GM12878 (cell line): ENCODE data around the gene NMRK2. TPM values are rescaled to one million over a fixed set of nuclear protein-coding genes. Genes with fewer than 3 reads are reported as not detected.

Source experiments
- ATAC-seq: fragments of 200-7000 bp; cut with Tn5 transposase; 3 replicates; pipeline ENCODE4 v1.9.1; 2020; ENCODE audit warnings: mild to moderate bottlenecking, moderate library complexity
- BruUV-seq: library from RNA; stranded (reverse); fragments of 400-500 nt; replicated peaks from 2 replicates; lab custom pipeline; 2021; lab: Mats Ljungman, UMichigan
- CTCF ChIA-PET: fragments of 300-600 bp; sonication (Branson Sonifier 250); formaldehyde crosslinking; extraction: SDS; loops from one replicate; lab custom pipeline; 2021; ENCODE audit warnings: inconsistent platforms; lab: Yijun Ruan, JAX
- POLR2A ChIA-PET: fragments of 350-600 bp; formaldehyde crosslinking; extraction: SDS; loops from one replicate; lab custom pipeline; 2021; ENCODE audit warnings: inconsistent platforms; lab: Charles Lee
- RAD21 ChIA-PET: fragments of 300-600 bp; sonication (Branson Sonifier 250); formaldehyde crosslinking; loops from one replicate; lab custom pipeline; 2023; ENCODE audit warnings: antibody characterized with exemption; ENCODE audit not compliant: unreplicated experiment; lab: Charles Lee
- SMC1A ChIA-PET: fragments of 300-600 bp; sonication (Branson Sonifier 250); formaldehyde crosslinking; loops from one replicate; lab custom pipeline; 2023; ENCODE audit not compliant: unreplicated experiment, uncharacterized antibody; lab: Charles Lee
- DNase-seq: peaks from one replicate; pipeline ENCODE4 v3.0.0-alpha.2; 2011; ENCODE audit warnings: low read depth, low spot score
- FAIRE-seq: peaks from 3 replicates; lab custom pipeline; 2011; peaks lifted over from hg19 to GRCh38; lab: Jason Lieb, UNC
- H2AFZ ChIP-seq: 2 replicates; pipeline ENCODE4 v1.6.0; 2011; ENCODE audit warnings: low read depth, low read length, control low read depth; ENCODE audit not compliant: control insufficient read depth
- H3K27ac ChIP-seq: 2 replicates; pipeline ENCODE4 v1.5.1; 2011; ENCODE audit warnings: control low read depth; ENCODE audit not compliant: control insufficient read depth, insufficient read depth
- H3K27me3 ChIP-seq, 2 experiments: replicated peaks in 1 of 2; 2 replicates each; pipeline versions ENCODE4 v1.6.0 to v1.6.1; 2011; ENCODE audit warnings: low read length in 1 of 2; ENCODE audit not compliant: control insufficient read depth in 2 of 2, insufficient read depth in 2 of 2
- H3K36me3 ChIP-seq, 2 experiments: 2 replicates each; pipeline ENCODE4 v1.5.1; 2011; ENCODE audit warnings: low read length in 1 of 2; ENCODE audit not compliant: control insufficient read depth in 2 of 2, insufficient read depth in 2 of 2
- H3K4me1 ChIP-seq: 2 replicates; pipeline ENCODE4 v1.6.1; 2011; ENCODE audit warnings: mild to moderate bottlenecking, low read length, moderate library complexity, mixed read lengths; ENCODE audit not compliant: control insufficient read depth, insufficient read depth
- H3K4me2 ChIP-seq: 2 replicates; pipeline ENCODE4 v1.6.0; 2011; ENCODE audit warnings: control low read depth; ENCODE audit not compliant: control insufficient read depth, insufficient read depth
- H3K4me3 ChIP-seq: fragments of 200-600 bp; sonication (generic); 2 replicates; pipeline ENCODE4 v1.5.1; 2016
- H3K79me2 ChIP-seq: 2 replicates; pipeline ENCODE4 v1.6.0; 2011; ENCODE audit warnings: low read length; ENCODE audit not compliant: control insufficient read depth, insufficient read depth
- H3K9ac ChIP-seq: 2 replicates; pipeline ENCODE4 v1.8.0; 2011; ENCODE audit warnings: low read length, control low read depth, mixed read lengths; ENCODE audit not compliant: control insufficient read depth, insufficient read depth
- H3K9me3 ChIP-seq: replicated peaks from 3 replicates; pipeline ENCODE4 v1.5.1; 2011; ENCODE audit warnings: mild to moderate bottlenecking, low read length; ENCODE audit not compliant: control insufficient read depth, insufficient read depth
- H4K20me1 ChIP-seq: 2 replicates; pipeline ENCODE4 v1.6.0; 2011; ENCODE audit not compliant: control insufficient read depth, insufficient read depth
- ATF7 ChIP-seq: fragments of 450-650 bp; IDR thresholded peaks from 2 replicates; pipeline ENCODE4 v1.6.1; 2016; ENCODE audit warnings: low read depth, mild to moderate bottlenecking
- CBFB ChIP-seq: IDR thresholded peaks from 2 replicates; pipeline ENCODE4 v1.6.1; 2016; ENCODE audit warnings: antibody characterized with exemption, low read depth
- IKZF1 ChIP-seq: fragments of 450-650 bp; conservative IDR thresholded peaks from 2 replicates; pipeline ENCODE4 v1.6.1; 2017; ENCODE audit warnings: antibody characterized with exemption, mild to moderate bottlenecking
- POU2F2 ChIP-seq: IDR thresholded peaks from 3 replicates; pipeline ENCODE4 v1.6.1; 2011; ENCODE audit warnings: low read depth, mild to moderate bottlenecking, low read length, borderline replicate concordance
- SRF ChIP-seq, 2 experiments: IDR thresholded peaks; 2 replicates each; pipeline ENCODE4 v1.6.1; 2011; ENCODE audit warnings: low read depth in 2 of 2, low read length in 2 of 2, mild to moderate bottlenecking in 1 of 2, moderate library complexity in 1 of 2
- WGBS: methylation state at CpG from one replicate; pipeline ENCODE4 v1.1.6; 2016; ENCODE audit warnings: low lambda C conversion rate; ENCODE audit not compliant: insufficient replicate concordance, insufficient coverage; ENCODE audit errors: missing lambda C conversion rate; 5-methylcytosine and 5-hydroxymethylcytosine counted together
- in situ Hi-C: fragments of 300-500 bp; cut with MboI; formaldehyde crosslinking; loops from 9 replicates; pipeline ENCODE4 v1.14.3; 2018; ENCODE audit warnings: mixed read lengths
- intact Hi-C: fragments of 100-400 bp; cut with micrococcal nuclease; formaldehyde crosslinking; loops from one replicate; pipeline ENCODE4 v1.14.2; 2022; ENCODE audit not compliant: unreplicated experiment
- polyA plus RNA-seq, 11 experiments: library from polyadenylated mRNA; depleted of rRNA in 4 of 11; unstranded in 6 of 11; stranded (reverse) in 5 of 11; fragments of >200 nt; fragmentation: Nextera tagmentation in 4 of 11; fragmentation: Illumina TruSeq in 1 of 11; extraction: Ambion mirVana in 4 of 11; extraction: Trizol in 1 of 11; gene quantifications; 1 replicate in 1 of 11; 2 replicates in 10 of 11; pipeline versions ENCODE4 v1.2.1 to v1.2.3, GENCODE V29; 2011 to 2016; ENCODE audit warnings: inconsistent platforms in 2 of 11, missing spikeins in 2 of 11, low read depth in 1 of 11
- total RNA-seq, 4 experiments: library from RNA; depleted of rRNA in 3 of 4; stranded (reverse); fragments of >200 nt in 3 of 4; fragmentation: Illumina TruSeq in 1 of 4; extraction: Trizol in 1 of 4; gene quantifications; 2 replicates each; pipeline versions ENCODE4 v1.2.1 to v1.2.3, GENCODE V29; 2013 to 2021
- TF ChIP-seq, protein P1 (sequence below): fragments of 450-650 bp; IDR thresholded peaks from 2 replicates; pipeline ENCODE4 v1.6.1; 2017; ENCODE audit warnings: borderline replicate concordance

The NMRK2 gene
- total and polyA plus RNA-seq, 10 of the 15 experiments (the other 5 are each of a cell fraction or from before 2014, with no cell fraction given): 0.14 to 0.15 TPM; not detected in 8

DNA sequence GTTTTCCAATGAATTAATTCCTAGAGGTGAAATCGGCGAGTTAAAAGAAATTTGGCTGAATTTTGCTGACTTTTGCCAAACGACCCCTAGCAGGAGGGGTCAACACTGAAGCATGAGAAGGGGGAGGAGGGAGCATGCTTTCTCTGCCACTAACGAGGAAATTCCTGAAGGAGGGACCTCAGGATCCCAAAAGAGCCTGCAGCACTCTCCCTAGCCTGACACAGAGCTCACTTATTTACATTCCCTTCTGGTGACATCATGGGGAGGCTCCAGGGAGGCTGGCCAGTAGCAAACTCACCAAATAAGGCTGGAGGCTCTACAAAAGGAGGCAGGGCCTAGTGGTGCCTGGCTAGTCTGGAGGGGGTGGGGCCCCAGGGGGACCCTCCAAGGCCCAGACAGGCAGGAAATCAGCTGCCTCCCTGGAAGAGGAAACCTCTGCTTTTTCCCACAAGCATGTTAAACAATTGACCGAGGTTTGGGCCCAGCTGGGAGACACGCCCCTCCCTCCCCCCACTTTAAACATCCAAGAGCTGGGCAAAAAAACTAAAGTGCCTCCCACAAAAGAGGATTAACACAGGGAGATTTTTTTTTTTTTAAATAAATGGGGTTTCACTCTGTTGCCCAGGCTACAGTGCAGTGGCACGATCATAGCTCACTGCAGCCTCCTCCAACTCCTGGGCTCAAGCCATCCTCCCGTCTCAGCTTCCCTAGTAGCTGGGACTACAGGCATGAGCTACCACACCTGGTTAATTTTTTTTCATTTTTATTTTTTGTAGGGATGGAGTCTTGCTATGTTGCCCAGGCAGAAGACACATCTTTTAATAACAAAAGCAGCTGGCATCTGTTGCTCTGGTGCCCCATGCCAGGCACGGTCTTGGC lies 35.9 kb downstream of the NMRK2 start:
- WGBS: 80% methylated on average over 9 of the region's 9 CpGs
- Histone ChIP-seq H3K4me2 (no peak overlapping the region), H3K27ac (no peak overlapping the region), H3K9ac (no peak overlapping the region; the same call in 1 of the 2 replicates), H2AFZ (no peak overlapping the region), H4K20me1 (no peaks in the 10 kb centered on the region; the same call in 1 of the 2 replicates), H3K9me3 (no peaks in the 10 kb centered on the region), H3K4me3 (no peak overlapping the region), H3K27me3 (no peaks in the 10 kb centered on the region), H3K79me2 (peaks cover 18% of the 10 kb centered on the region), H3K4me1 (peaks cover 3% of the 10 kb centered on the region), H3K36me3 (peaks cover 3 to 4% of the 10 kb centered on the region in 2 experiments; a peak in 3 of 4 replicates)
- intact Hi-C loops (no loop called here), in situ Hi-C loops (no loop called here)
- ChIA-PET POLR2A (interaction anchor here (0.7 to 1.4 kb wide), 3 partner anchors 19 to 208 kb away, joined by 3 to 7 read pairs (median 6); partner anchors contain the start of gene APBA3), CTCF (interaction anchor here (1.2 to 1.5 kb wide), 2 partner anchors 19 to 239 kb away, joined by 4 to 6 read pairs; no protein-coding TSS in a partner anchor), RAD21 (interaction anchor here (1.0 kb wide), 1 partner anchor 19 kb away, joined by 3 read pairs; no protein-coding TSS in a partner anchor), SMC1A (interaction anchor here (0.5 to 1.3 kb wide), 2 partner anchors 17 to 29 kb away, joined by 3 to 5 read pairs; partner anchors contain the start of gene EEF2)
- BruUV-seq: no TSS peak
- ATAC-seq (0 out of 3 replicates have a peak, but pooled peaks have one; percentile 5), FAIRE-seq (no peak), DNase-seq (no peak)
- TF ChIP-seq POU2F2 (no peak), ATF7 (0 out of 2 replicates have a peak, but pooled peaks have one; percentile 20), CBFB (no peak), SRF (IDR thresholded peaks at IDR 0.05; ENCODE audit: low read depth in 2 of 2, low read length in 2 of 2) (peak in 1 of 2 experiments; percentile 59; a peak in 1 of 4 replicates), IKZF1 (no peak)
- TF ChIP-seq, protein P1, sequence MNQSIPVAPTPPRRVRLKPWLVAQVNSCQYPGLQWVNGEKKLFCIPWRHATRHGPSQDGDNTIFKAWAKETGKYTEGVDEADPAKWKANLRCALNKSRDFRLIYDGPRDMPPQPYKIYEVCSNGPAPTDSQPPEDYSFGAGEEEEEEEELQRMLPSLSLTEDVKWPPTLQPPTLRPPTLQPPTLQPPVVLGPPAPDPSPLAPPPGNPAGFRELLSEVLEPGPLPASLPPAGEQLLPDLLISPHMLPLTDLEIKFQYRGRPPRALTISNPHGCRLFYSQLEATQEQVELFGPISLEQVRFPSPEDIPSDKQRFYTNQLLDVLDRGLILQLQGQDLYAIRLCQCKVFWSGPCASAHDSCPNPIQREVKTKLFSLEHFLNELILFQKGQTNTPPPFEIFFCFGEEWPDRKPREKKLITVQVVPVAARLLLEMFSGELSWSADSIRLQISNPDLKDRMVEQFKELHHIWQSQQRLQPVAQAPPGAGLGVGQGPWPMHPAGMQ: no peak
